NCI-H1105 (cell line): Measurements from ENCODE around the gene ARHGAP31.
"Not testable (repeated sequence)": the region's sequence is repeated elsewhere in the genome, so short reads cannot be mapped to it uniquely, and the experiment has no call there.

Experiments
- DNase-seq: peaks from one replicate; lab custom pipeline; 2025; lab: John Stamatoyannopoulos, UW

Gene ARHGAP31

GRCh38 chr3:119319311-119319710 is 25.1 kb downstream of the ARHGAP31 start:
- DNase-seq = no peak

GRCh38 chr3:119320785-119321184 is 26.6 kb downstream of the ARHGAP31 start:
- not testable (repeated sequence) for DNase-seq

GRCh38 chr3:119322021-119322834 is 28.0 kb downstream of the ARHGAP31 start:
- peak; percentile 51 for DNase-seq

GRCh38 chr3:119322835-119323722 is 28.9 kb downstream of the ARHGAP31 start:
- DNase-seq = peak; percentile 90

GRCh38 chr3:119323723-119324085 is 29.5 kb downstream of the ARHGAP31 start:
- DNase-seq = no peak

GRCh38 chr3:119324899-119325298 is 30.7 kb downstream of the ARHGAP31 start:
- DNase-seq = no peak

GRCh38 chr3:119326976-119327375 is 32.8 kb downstream of the ARHGAP31 start:
- no peak for DNase-seq

GRCh38 chr3:119329551-119329950 is 35.4 kb downstream of the ARHGAP31 start:
- no peak for DNase-seq

GRCh38 chr3:119330181-119330580 is 36.0 kb downstream of the ARHGAP31 start:
- DNase-seq = no peak

- DNase-seq = no peak
These were observed 36.7 kb downstream of the ARHGAP31 start for GRCh38 chr3:119330858-119331257.

GRCh38 chr3:119331661-119332060 is 37.5 kb downstream of the ARHGAP31 start:
- DNase-seq = no peak

GRCh38 chr3:119333773-119334509 is 39.8 kb downstream of the ARHGAP31 start:
- no peak for DNase-seq

GRCh38 chr3:119336823-119337222 is 42.6 kb downstream of the ARHGAP31 start:
- no peak for DNase-seq

GRCh38 chr3:119337407-119337806 is 43.2 kb downstream of the ARHGAP31 start:
- DNase-seq = not testable (repeated sequence)

GRCh38 chr3:119338754-119339153 is 44.6 kb downstream of the ARHGAP31 start:
- DNase-seq = no peak

GRCh38 chr3:119340014-119340413 is 45.8 kb downstream of the ARHGAP31 start:
- no peak for DNase-seq

- DNase-seq = no peak
These were observed 46.3 kb downstream of the ARHGAP31 start for GRCh38 chr3:119340446-119340845.

GRCh38 chr3:119342176-119342575 is 48.0 kb downstream of the ARHGAP31 start:
- DNase-seq = no peak

- no peak for DNase-seq
These were observed 49.5 kb downstream of the ARHGAP31 start for GRCh38 chr3:119343719-119344118.

- no peak for DNase-seq
These were observed 51.9 kb downstream of the ARHGAP31 start for GRCh38 chr3:119346076-119346496.

- DNase-seq = no peak
These were observed 52.9 kb downstream of the ARHGAP31 start for GRCh38 chr3:119347036-119347435.

- DNase-seq = no peak
These were observed 55.3 kb downstream of the ARHGAP31 start for GRCh38 chr3:119349354-119350041.
